Measurements from ENCODE around the gene SLC5A1. TPM values are rescaled to one million over a fixed set of nuclear protein-coding genes. Genes with fewer than 3 reads are reported as not detected.

The SLC5A1 gene
- total and polyA plus RNA-seq, 2 experiments from 2014 or later = 0.03 TPM; not detected in 1

GRCh38 chr22:32052244-32052643, 9.2 kb downstream of the SLC5A1 start (continued):
- TF ChIP-seq REST (IDR thresholded peaks at IDR 0.05; ENCODE audit: unreplicated experiment) (no peak), ZNF114 (CRISPR knock-in tag; IDR thresholded peaks at IDR 0.05) (no peak), CTCF (conservative IDR thresholded peaks at IDR 0.05; ENCODE audit: low read depth in 2 of 2) (no peak), EZH2 (IDR thresholded peaks at IDR 0.05; ENCODE audit: low read depth, unreplicated experiment) (no peak)

GRCh38 chr22:32052936-32053791, 10.1 kb downstream of the SLC5A1 start:
- H3K79me2 ChIP-seq (replicated peaks; ENCODE audit: insufficient read depth) = no peaks in the 10 kb centered on the region
- 0 out of 2 replicates have a peak, but pooled peaks cover 4% of the 10 kb centered on the region for H3K27me3 ChIP-seq (ENCODE audit: insufficient read depth)
- H3K27ac ChIP-seq (ENCODE audit: low read depth) = no peak overlapping the region
- H4K20me1 ChIP-seq (replicated peaks; ENCODE audit: insufficient read depth) = no peaks in the 10 kb centered on the region
- Mint-ChIP-seq H3K36me3 (ENCODE audit: low read depth) (no peaks in the 10 kb centered on the region), H3K4me3 (no peak overlapping the region), H3K4me1 (peaks cover 10% of the 10 kb centered on the region), H3K9me3 (no peaks in the 10 kb centered on the region; the same call in 2 of the 3 replicates), H3K27ac (no peak overlapping the region), H3K27me3 (ENCODE audit: insufficient read depth, low read depth, poor library complexity) (peaks cover 10% of the 10 kb centered on the region)
- H3K4me2 ChIP-seq = no peak overlapping the region
- H3K9me2 ChIP-seq (ENCODE audit: insufficient read depth) = peaks cover 6% of the 10 kb centered on the region; the same call in 1 of the 2 replicates
- no peak overlapping the region for H3K4me3 ChIP-seq
- H3K4me1 ChIP-seq (ENCODE audit: insufficient read depth) = no peaks in the 10 kb centered on the region; the same call in 1 of the 2 replicates
- ATAC-seq = no peak
- H2AFZ ChIP-seq = no peak overlapping the region
- no peak for DNase-seq (ENCODE audit: low spot score)
- H3F3A ChIP-seq (replicated peaks; ENCODE audit: low read depth) = no peaks in the 10 kb centered on the region
- no peaks in the 10 kb centered on the region for H3K36me3 ChIP-seq (ENCODE audit: insufficient read depth)
- TF ChIP-seq JUNB (IDR thresholded peaks at IDR 0.05; ENCODE audit: unreplicated experiment) = no peak
- no peak for TF ChIP-seq EZH2 (IDR thresholded peaks at IDR 0.05; ENCODE audit: low read depth, unreplicated experiment)
- no peak for TF ChIP-seq ZNF462 (CRISPR knock-in tag; IDR thresholded peaks at IDR 0.05)
- no peak for TF ChIP-seq EZH2phosphoT487 (IDR thresholded peaks at IDR 0.05; ENCODE audit: unreplicated experiment)
- no peak for TF ChIP-seq ZNF114 (CRISPR knock-in tag; IDR thresholded peaks at IDR 0.05)
- TF ChIP-seq POLR2AphosphoS5 (IDR thresholded peaks at IDR 0.05; ENCODE audit: low read depth) = no peak
- no peak for TF ChIP-seq CREB1 (CRISPR knock-in tag; IDR thresholded peaks at IDR 0.05; ENCODE audit: low read depth)
- no peak for TF ChIP-seq NANOG (IDR thresholded peaks at IDR 0.05; ENCODE audit: borderline replicate concordance)
- TF ChIP-seq ZNF331 (CRISPR knock-in tag; IDR thresholded peaks at IDR 0.05; ENCODE audit: low read depth) = no peak
- no peak for TF ChIP-seq STAT1 (IDR thresholded peaks at IDR 0.05; ENCODE audit: unreplicated experiment)

Data from GM23338 (cell line).